ENCODE measurements around the gene KPNB1. TPM values are rescaled to one million over a fixed set of nuclear protein-coding genes. Genes with fewer than 3 reads are reported as not detected.
"Not testable (repeated sequence)": the region's sequence is repeated elsewhere in the genome, so short reads cannot be mapped to it uniquely, and the experiment has no call there.

Gene KPNB1
- total RNA-seq, 1 donor from 2014 or later: 119 TPM

DNA sequence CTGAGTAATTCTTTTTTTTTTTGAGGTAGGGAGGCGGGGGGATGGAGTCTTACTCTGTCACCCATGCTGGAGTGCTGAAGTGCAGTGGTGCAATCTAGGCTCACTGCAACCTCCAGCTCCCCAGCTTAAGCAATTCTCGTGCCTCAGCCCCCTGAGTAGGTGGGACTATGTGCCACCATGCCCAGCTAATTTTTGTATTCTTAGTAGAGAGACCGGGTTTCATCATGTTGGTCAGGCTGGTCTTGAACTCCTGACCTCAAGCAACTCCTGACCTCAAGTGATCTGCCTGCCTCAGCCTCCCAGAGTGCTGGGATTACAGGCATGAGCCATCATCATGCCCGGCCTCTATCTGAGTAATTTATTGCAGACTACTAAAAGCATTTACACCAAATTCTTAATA lies 19.4 kb downstream of the KPNB1 start:
- Histone ChIP-seq H3K36me3 (ENCODE audit: control insufficient read depth in 3 of 3, insufficient read depth in 3 of 3, low read length in 3 of 3) (peaks cover 46 to 89% (median 83%) of the 10 kb centered on the region in 3 donors), H3K9me3 (ENCODE audit: control insufficient read depth in 3 of 3, low read length in 3 of 3) (no peaks in the 10 kb centered on the region), H3K4me1 (ENCODE audit: control insufficient read depth in 3 of 3, insufficient read depth in 3 of 3, low read length in 3 of 3) (no peaks in the 10 kb centered on the region), H3K27ac (ENCODE audit: low read depth, low read length) (no peak overlapping the region), H3K4me3 (ENCODE audit: low read length in 3 of 3) (no peak overlapping the region), H3K9ac (ENCODE audit: low read depth in 1 of 3, low read length in 3 of 3) (no peak overlapping the region), H3K27me3 (ENCODE audit: control insufficient read depth in 3 of 3, insufficient read depth in 3 of 3, low read length in 3 of 3) (no peaks in the 10 kb centered on the region)

DNA sequence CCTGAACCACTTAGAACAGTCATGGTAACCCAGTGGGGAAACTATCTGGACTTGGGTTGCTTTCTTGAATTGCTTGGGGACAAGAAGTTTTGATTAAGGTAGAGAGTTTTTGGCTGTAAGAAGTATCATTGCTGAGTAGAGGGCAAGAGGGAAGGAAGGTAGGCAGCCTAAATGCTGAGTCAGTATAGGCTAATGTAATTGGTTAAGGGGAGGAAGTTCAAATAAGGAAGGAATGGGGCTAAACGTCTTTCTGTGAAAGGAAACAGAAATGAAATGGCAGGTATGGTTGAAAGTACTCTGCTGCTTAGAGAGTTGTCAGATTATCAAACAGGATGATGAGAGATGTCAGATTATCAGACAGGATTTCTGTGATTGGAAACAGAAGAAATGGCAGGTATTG lies 20.3 kb downstream of the KPNB1 start:
- Histone ChIP-seq H3K4me1 (ENCODE audit: control insufficient read depth in 3 of 3, insufficient read depth in 3 of 3, low read length in 3 of 3) (no peaks in the 10 kb centered on the region), H3K9ac (ENCODE audit: low read depth in 1 of 3, low read length in 3 of 3) (no peak overlapping the region), H3K27me3 (ENCODE audit: control insufficient read depth in 3 of 3, insufficient read depth in 3 of 3, low read length in 3 of 3) (no peaks in the 10 kb centered on the region), H3K9me3 (ENCODE audit: control insufficient read depth in 3 of 3, low read length in 3 of 3) (no peaks in the 10 kb centered on the region), H3K4me3 (ENCODE audit: low read length in 3 of 3) (no peak overlapping the region), H3K27ac (ENCODE audit: low read depth, low read length) (no peak overlapping the region), H3K36me3 (ENCODE audit: control insufficient read depth in 3 of 3, insufficient read depth in 3 of 3, low read length in 3 of 3) (peaks cover 51 to 90% (median 83%) of the 10 kb centered on the region in 3 donors)

DNA sequence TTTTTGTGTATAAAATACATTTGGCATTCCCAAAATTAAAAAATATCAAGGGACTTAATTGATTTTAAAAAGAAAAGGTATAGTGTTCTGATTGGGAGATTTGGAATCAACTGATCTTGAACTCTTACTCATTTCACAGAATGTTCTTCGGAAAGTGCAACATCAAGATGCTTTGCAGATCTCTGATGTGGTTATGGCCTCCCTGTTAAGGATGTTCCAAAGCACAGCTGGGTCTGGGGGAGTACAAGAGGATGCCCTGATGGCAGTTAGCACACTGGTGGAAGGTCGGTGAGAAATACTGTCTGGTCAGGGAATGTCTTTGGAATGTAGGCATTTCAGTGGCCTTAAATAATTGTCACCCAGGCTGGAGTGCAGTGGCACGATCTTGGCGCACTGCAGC lies 24.8 kb downstream of the KPNB1 start:
- peaks cover 7 to 8% (median 8%) of the 10 kb centered on the region in 3 donors for H3K4me1 ChIP-seq (ENCODE audit: control insufficient read depth in 3 of 3, insufficient read depth in 3 of 3, low read length in 3 of 3)
- no peaks in the 10 kb centered on the region for H3K27me3 ChIP-seq (ENCODE audit: control insufficient read depth in 3 of 3, insufficient read depth in 3 of 3, low read length in 3 of 3)
- peaks cover 66 to 89% (median 86%) of the 10 kb centered on the region in 3 donors for H3K36me3 ChIP-seq (ENCODE audit: control insufficient read depth in 3 of 3, insufficient read depth in 3 of 3, low read length in 3 of 3)
- no peak overlapping the region for H3K9ac ChIP-seq (ENCODE audit: low read depth in 1 of 3, low read length in 3 of 3)
- H3K4me3 ChIP-seq (ENCODE audit: low read length in 3 of 3): no peak overlapping the region
- H3K27ac ChIP-seq (ENCODE audit: low read depth, low read length): no peak overlapping the region
- no peaks in the 10 kb centered on the region for H3K9me3 ChIP-seq (ENCODE audit: control insufficient read depth in 3 of 3, low read length in 3 of 3)

DNA sequence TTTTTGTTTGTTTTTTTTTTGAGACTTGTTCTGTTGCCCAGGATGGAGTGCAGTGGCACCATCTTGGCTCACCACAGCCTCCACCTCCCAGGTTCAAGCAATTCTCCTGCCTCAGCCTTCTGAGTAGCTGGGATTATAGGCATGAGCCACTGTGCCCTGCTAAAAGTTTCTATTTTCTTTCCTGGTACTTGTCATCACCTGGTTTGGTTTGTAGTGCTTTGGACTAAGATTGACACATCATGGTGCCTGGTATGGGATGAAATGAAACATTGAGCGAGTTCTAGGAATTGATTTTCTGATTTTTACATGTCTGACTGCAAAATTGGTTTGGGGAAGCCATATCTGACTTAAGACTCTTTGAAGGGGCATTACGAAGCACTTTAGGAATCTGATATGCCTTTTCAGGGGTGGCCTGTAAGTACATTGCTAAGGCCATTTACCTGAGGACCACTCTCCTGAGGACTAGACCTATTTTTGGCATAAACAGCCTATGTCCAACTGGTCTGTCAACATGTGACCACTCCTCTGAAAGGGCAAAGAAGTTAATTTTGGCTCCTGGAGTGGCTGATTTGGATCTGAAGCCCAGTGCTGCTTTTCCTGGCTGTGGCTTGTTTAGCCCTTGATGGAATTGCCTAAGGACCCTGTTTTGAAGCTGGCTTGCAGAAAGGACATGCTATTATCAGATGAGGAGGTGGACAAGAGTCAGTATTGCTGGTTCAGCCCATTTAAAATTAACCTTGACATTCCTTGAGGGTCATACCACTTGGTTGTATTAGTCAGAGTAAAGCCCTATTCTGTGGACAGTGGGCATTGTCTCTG lies 25.9 kb downstream of the KPNB1 start:
- Histone ChIP-seq H3K4me3 (ENCODE audit: low read length in 3 of 3) (no peak overlapping the region), H3K9ac (ENCODE audit: low read depth in 1 of 3, low read length in 3 of 3) (no peak overlapping the region), H3K4me1 (ENCODE audit: control insufficient read depth in 3 of 3, insufficient read depth in 3 of 3, low read length in 3 of 3) (peaks cover 7 to 8% (median 8%) of the 10 kb centered on the region in 3 donors), H3K36me3 (ENCODE audit: control insufficient read depth in 3 of 3, insufficient read depth in 3 of 3, low read length in 3 of 3) (peaks cover 68 to 87% (median 84%) of the 10 kb centered on the region in 3 donors), H3K27ac (ENCODE audit: low read depth, low read length) (peak overlapping the region; percentile 48), H3K27me3 (ENCODE audit: control insufficient read depth in 3 of 3, insufficient read depth in 3 of 3, low read length in 3 of 3) (no peaks in the 10 kb centered on the region), H3K9me3 (ENCODE audit: control insufficient read depth in 3 of 3, low read length in 3 of 3) (no peaks in the 10 kb centered on the region)

DNA sequence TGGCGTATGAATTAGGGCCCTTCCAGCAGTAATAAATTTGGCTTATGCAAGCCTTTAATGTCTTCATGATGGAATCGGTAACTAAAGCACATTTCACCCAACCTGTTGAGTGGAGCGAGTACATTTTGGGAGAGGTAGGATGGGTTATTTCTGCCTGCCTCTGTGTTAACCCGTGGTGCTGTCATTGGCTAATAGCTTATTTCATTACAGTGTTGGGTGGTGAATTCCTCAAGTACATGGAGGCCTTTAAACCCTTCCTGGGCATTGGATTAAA lies 26.4 kb downstream of the KPNB1 start:
- Histone ChIP-seq H3K27me3 (ENCODE audit: control insufficient read depth in 3 of 3, insufficient read depth in 3 of 3, low read length in 3 of 3) (no peaks in the 10 kb centered on the region), H3K9me3 (ENCODE audit: control insufficient read depth in 3 of 3, low read length in 3 of 3) (no peaks in the 10 kb centered on the region), H3K4me1 (ENCODE audit: control insufficient read depth in 3 of 3, insufficient read depth in 3 of 3, low read length in 3 of 3) (peaks cover 7 to 8% (median 8%) of the 10 kb centered on the region in 3 donors), H3K27ac (ENCODE audit: low read depth, low read length) (peak overlapping the region; percentile 48), H3K9ac (ENCODE audit: low read depth in 1 of 3, low read length in 3 of 3) (no peak overlapping the region), H3K36me3 (ENCODE audit: control insufficient read depth in 3 of 3, insufficient read depth in 3 of 3, low read length in 3 of 3) (peaks cover 67 to 85% (median 82%) of the 10 kb centered on the region in 3 donors), H3K4me3 (ENCODE audit: low read length in 3 of 3) (no peak overlapping the region)

DNA sequence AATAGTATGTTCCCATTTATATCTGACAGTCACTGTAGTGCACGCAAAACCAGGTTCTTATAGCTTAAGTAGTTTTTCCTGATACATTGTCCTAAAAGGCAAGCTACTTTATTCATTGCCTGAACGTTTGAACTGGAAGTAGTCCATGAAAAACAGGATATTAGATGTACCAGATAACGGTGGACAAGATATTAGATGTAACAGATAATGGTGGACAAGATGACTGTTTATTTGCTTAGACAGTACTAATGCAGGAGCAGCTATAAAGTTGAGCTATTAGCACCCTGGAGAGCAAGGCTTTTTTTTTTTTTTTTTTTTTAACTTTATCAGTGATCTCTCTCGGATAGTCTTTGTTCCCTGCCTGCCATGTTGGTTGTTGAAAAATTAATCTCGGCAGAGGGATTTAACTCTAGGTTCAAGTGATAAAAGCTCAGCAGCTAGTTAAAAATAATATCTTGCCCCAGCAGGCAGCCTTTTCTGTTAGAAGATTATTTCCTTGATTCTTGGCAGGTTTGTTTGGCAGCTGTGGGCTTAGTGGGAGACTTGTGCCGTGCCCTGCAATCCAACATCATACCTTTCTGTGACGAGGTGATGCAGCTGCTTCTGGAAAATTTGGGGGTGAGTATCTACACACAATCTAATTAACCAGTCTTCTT lies 26.9 kb downstream of the KPNB1 start:
- Histone ChIP-seq H3K4me1 (ENCODE audit: control insufficient read depth in 3 of 3, insufficient read depth in 3 of 3, low read length in 3 of 3) (peaks cover 7 to 8% (median 8%) of the 10 kb centered on the region in 3 donors), H3K4me3 (ENCODE audit: low read length in 3 of 3) (no peak overlapping the region), H3K36me3 (ENCODE audit: control insufficient read depth in 3 of 3, insufficient read depth in 3 of 3, low read length in 3 of 3) (peaks cover 68 to 82% (median 80%) of the 10 kb centered on the region in 3 donors), H3K27me3 (ENCODE audit: control insufficient read depth in 3 of 3, insufficient read depth in 3 of 3, low read length in 3 of 3) (no peaks in the 10 kb centered on the region), H3K9ac (ENCODE audit: low read depth in 1 of 3, low read length in 3 of 3) (no peak overlapping the region), H3K27ac (ENCODE audit: low read depth, low read length) (no peak overlapping the region), H3K9me3 (ENCODE audit: control insufficient read depth in 3 of 3, low read length in 3 of 3) (no peaks in the 10 kb centered on the region)

DNA sequence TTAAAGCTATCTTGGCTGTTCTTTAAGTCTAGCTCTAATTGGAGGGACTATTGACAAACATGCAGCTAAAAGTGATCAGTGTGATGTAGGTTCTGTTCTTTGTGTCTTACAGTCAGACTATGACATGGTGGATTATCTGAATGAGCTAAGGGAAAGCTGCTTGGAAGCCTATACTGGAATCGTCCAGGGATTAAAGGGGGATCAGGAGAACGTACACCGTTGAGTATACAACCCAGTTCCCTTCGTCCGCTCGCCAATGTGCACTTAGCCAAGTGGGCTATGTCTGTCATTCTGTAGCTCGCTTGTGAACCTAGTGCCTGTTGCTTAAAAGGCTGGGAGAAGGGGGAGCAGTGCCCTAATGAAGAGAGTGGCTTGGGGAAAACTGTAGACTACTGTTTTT lies 28.5 kb downstream of the KPNB1 start:
- Histone ChIP-seq H3K4me3 (ENCODE audit: low read length in 3 of 3) (no peak overlapping the region), H3K9ac (ENCODE audit: low read depth in 1 of 3, low read length in 3 of 3) (no peak overlapping the region), H3K27ac (ENCODE audit: low read depth, low read length) (no peak overlapping the region), H3K27me3 (ENCODE audit: control insufficient read depth in 3 of 3, insufficient read depth in 3 of 3, low read length in 3 of 3) (no peaks in the 10 kb centered on the region), H3K9me3 (ENCODE audit: control insufficient read depth in 3 of 3, low read length in 3 of 3) (no peaks in the 10 kb centered on the region), H3K4me1 (ENCODE audit: control insufficient read depth in 3 of 3, insufficient read depth in 3 of 3, low read length in 3 of 3) (peaks cover 7 to 8% (median 8%) of the 10 kb centered on the region in 3 donors), H3K36me3 (ENCODE audit: control insufficient read depth in 3 of 3, insufficient read depth in 3 of 3, low read length in 3 of 3) (peaks cover 68 to 79% (median 75%) of the 10 kb centered on the region in 3 donors)

DNA sequence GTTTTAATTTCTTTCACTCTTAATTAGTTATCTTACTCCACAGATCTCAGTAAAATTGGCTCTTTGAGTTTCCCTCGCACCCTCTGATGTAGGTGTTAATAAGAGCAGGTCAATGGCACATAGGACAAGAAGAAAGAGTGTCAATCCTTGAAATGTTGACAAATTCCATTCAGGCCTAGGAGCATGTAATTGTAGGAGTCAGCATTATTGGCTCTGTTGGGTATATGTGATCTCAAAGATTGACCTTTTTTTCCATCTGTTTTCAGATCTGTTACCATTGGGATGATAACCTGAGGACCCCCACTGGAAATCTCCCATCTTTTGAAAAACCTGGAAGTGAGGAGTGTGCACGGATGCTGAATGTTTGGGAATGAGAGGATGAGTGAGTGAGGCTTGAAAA lies 32.4 kb downstream of the KPNB1 start:
- Histone ChIP-seq H3K9ac (ENCODE audit: low read depth in 1 of 3, low read length in 3 of 3) (no peak overlapping the region), H3K27me3 (ENCODE audit: control insufficient read depth in 3 of 3, insufficient read depth in 3 of 3, low read length in 3 of 3) (no peaks in the 10 kb centered on the region), H3K9me3 (ENCODE audit: control insufficient read depth in 3 of 3, low read length in 3 of 3) (no peaks in the 10 kb centered on the region), H3K4me1 (ENCODE audit: control insufficient read depth in 3 of 3, insufficient read depth in 3 of 3, low read length in 3 of 3) (peaks cover 11 to 17% (median 17%) of the 10 kb centered on the region in 3 donors), H3K36me3 (ENCODE audit: control insufficient read depth in 3 of 3, insufficient read depth in 3 of 3, low read length in 3 of 3) (peaks cover 37 to 48% (median 41%) of the 10 kb centered on the region in 3 donors), H3K4me3 (ENCODE audit: low read length in 3 of 3) (no peak overlapping the region), H3K27ac (ENCODE audit: low read depth, low read length) (no peak overlapping the region)

DNA sequence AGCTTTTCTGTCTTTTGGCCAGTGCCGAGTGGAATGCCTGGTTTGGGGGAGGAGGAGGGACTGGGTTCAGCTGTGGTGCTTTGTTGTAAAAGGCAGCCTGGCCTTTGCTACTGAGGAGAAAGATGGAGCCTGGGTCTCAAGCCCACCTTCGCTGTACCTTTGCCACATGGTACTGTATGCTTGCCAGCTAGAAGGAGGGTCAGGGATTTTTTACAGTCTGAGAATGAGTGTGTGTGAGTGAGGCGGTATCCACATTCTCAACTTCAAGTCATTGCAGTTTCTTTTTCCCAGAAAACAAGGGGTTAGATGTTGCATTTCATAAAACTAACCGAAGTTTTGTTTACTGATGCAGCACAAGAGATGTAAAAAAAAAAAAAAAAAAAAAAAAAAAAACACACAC lies 33.0 kb downstream of the KPNB1 start:
- not testable (repeated sequence) for H3K9me3 ChIP-seq (ENCODE audit: control insufficient read depth in 3 of 3, low read length in 3 of 3); H3K9ac ChIP-seq (ENCODE audit: low read depth in 1 of 3, low read length in 3 of 3); H3K27me3 ChIP-seq (ENCODE audit: control insufficient read depth in 3 of 3, insufficient read depth in 3 of 3, low read length in 3 of 3); H3K27ac ChIP-seq (ENCODE audit: low read depth, low read length); H3K4me3 ChIP-seq (ENCODE audit: low read length in 3 of 3)
- Histone ChIP-seq H3K4me1 (ENCODE audit: control insufficient read depth in 3 of 3, insufficient read depth in 3 of 3, low read length in 3 of 3) (peaks cover 17 to 21% (median 18%) of the 10 kb centered on the region in 3 donors), H3K36me3 (ENCODE audit: control insufficient read depth in 3 of 3, insufficient read depth in 3 of 3, low read length in 3 of 3) (peaks cover 32 to 44% (median 36%) of the 10 kb centered on the region in 3 donors)

DNA sequence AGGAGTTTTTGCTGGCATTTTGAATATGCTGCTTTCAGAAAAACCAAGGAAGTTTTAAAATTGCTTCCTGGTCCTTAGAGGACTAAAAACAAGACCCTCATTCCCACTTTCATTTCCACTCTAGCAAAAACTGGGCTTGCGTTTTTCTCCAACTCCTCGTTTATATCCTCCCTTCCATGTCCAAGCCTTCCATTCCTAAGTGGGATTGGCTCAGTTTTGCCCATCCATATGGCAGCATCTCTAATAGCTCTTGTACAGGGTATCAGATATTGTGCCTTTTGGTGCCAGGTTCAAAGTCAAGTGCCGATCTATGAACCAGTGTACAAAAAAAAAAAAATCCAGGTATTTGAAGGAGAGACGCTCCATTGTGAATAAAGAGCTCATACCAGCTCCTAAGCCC lies 34.3 kb downstream of the KPNB1 start:
- H3K36me3 ChIP-seq (ENCODE audit: control insufficient read depth in 3 of 3, insufficient read depth in 3 of 3, low read length in 3 of 3): peaks cover 24 to 33% (median 28%) of the 10 kb centered on the region in 3 donors

More for the DNA sequence above, 34.3 kb downstream of the KPNB1 start:
- no peaks in the 10 kb centered on the region for H3K27me3 ChIP-seq (ENCODE audit: control insufficient read depth in 3 of 3, insufficient read depth in 3 of 3, low read length in 3 of 3)
- H3K9me3 ChIP-seq (ENCODE audit: control insufficient read depth in 3 of 3, low read length in 3 of 3): no peaks in the 10 kb centered on the region
- H3K27ac ChIP-seq (ENCODE audit: low read depth, low read length): no peak overlapping the region
- H3K9ac ChIP-seq (ENCODE audit: low read depth in 1 of 3, low read length in 3 of 3): no peak overlapping the region
- no peak overlapping the region for H3K4me3 ChIP-seq (ENCODE audit: low read length in 3 of 3)
- peaks cover 19 to 25% (median 24%) of the 10 kb centered on the region in 3 donors for H3K4me1 ChIP-seq (ENCODE audit: control insufficient read depth in 3 of 3, insufficient read depth in 3 of 3, low read length in 3 of 3)

All from skeletal muscle tissue (tissue), 4 donors.